D721Med (cell line): ENCODE results near the gene ITPR3.

Source experiments
- DNase-seq: peaks from one replicate; pipeline ENCODE4 v3.0.0; 2011; ENCODE audit warnings: low spot score; ENCODE audit not compliant: insufficient read length
- FAIRE-seq: peaks from 2 replicates; lab custom pipeline; 2011; peaks lifted over from hg19 to GRCh38; lab: Jason Lieb, UNC
- CTCF ChIP-seq: IDR thresholded peaks from 2 replicates; pipeline ENCODE4 v1.5.1; 2012; ENCODE audit warnings: mild to moderate bottlenecking, control low read depth; ENCODE audit not compliant: insufficient read depth; ENCODE audit errors: missing control alignments

ITPR3 gene

GRCh38 chr6:33662318-33662717 is 41.2 kb downstream of the ITPR3 start:
- DNase-seq (no peak), FAIRE-seq (no peak)
- no peak for TF ChIP-seq CTCF

GRCh38 chr6:33663028-33663427 is 41.9 kb downstream of the ITPR3 start:
- no peak for DNase-seq
- TF ChIP-seq CTCF = no peak
- no peak for FAIRE-seq

- TF ChIP-seq CTCF = no peak
- no peak for DNase-seq
- FAIRE-seq = no peak
Observed at GRCh38 chr6:33663727-33664449, 42.8 kb downstream of the ITPR3 start.

- DNase-seq (no peak), FAIRE-seq (no peak)
- no peak for TF ChIP-seq CTCF
Observed at GRCh38 chr6:33664506-33665057, 43.5 kb downstream of the ITPR3 start.

GRCh38 chr6:33665957-33666356 is 44.8 kb downstream of the ITPR3 start:
- DNase-seq (no peak), FAIRE-seq (no peak)
- TF ChIP-seq CTCF = no peak

GRCh38 chr6:33667072-33667471 is 46.0 kb downstream of the ITPR3 start:
- no peak for TF ChIP-seq CTCF
- no peak for FAIRE-seq

GRCh38 chr6:33667776-33668175 is 46.7 kb downstream of the ITPR3 start:
- no peak for DNase-seq
- TF ChIP-seq CTCF = no peak
- no peak for FAIRE-seq

More at GRCh38 chr6:33667072-33667471, 46.0 kb downstream of the ITPR3 start:
- no peak for DNase-seq
